A549 (cell line): ENCODE data around the gene FAM131A. TPM values are rescaled to one million over a fixed set of nuclear protein-coding genes. Genes with fewer than 3 reads are reported as not detected.

ENCODE experiments used
- ATAC-seq, 2 experiments: fragments of 200-7000 bp in 1 of 2; fragments of >200 bp in 1 of 2; cut with Nextera tagmentation in 1 of 2; cut with Tn5 transposase in 1 of 2; 3 replicates each; pipeline versions ENCODE4 v1.8.0 to v1.9.1; 2018 to 2020; ENCODE audit warnings: mild to moderate bottlenecking in 1 of 2, moderate library complexity in 1 of 2
- CTCF ChIA-PET: fragments of 300-600 bp; sonication (Branson Sonifier 250); formaldehyde crosslinking; extraction: SDS; loops from one replicate; lab custom pipeline; 2021; ENCODE audit warnings: antibody characterized with exemption, inconsistent platforms; lab: Yijun Ruan, JAX
- POLR2A ChIA-PET: fragments of 350-600 bp; formaldehyde crosslinking; extraction: SDS; loops from one replicate; lab custom pipeline; 2021; ENCODE audit warnings: antibody characterized with exemption, inconsistent platforms; lab: Yijun Ruan, JAX
- DNase-seq, 2 experiments: peaks; one replicate each; pipeline versions ENCODE4 v3.0.0 to v3.0.0-alpha.2; 2011 to 2016; ENCODE audit warnings: low read depth in 1 of 2, low spot score in 1 of 2
- FAIRE-seq: peaks from 2 replicates; lab custom pipeline; 2011; peaks lifted over from hg19 to GRCh38; lab: Jason Lieb, UNC
- H3K27ac ChIP-seq, 2 experiments: fragments of >200 bp; sonication (Bioruptor Twin); formaldehyde crosslinking; 3 replicates each; pipeline ENCODE4 v1.5.1; 2016 to 2017
- H3K4me1 ChIP-seq: fragments of >200 bp; sonication (Bioruptor Twin); formaldehyde crosslinking; 3 replicates; pipeline ENCODE4 v1.6.1; 2016
- H3K4me2 ChIP-seq: fragments of >200 bp; sonication (Bioruptor Twin); formaldehyde crosslinking; 3 replicates; pipeline ENCODE4 v1.6.1; 2016
- H3K4me3 ChIP-seq: fragments of >200 bp; sonication (Bioruptor Twin); formaldehyde crosslinking; 3 replicates; pipeline ENCODE4 v1.5.1; 2016
- H3K9me3 ChIP-seq: fragments of >200 bp; sonication (Bioruptor Twin); formaldehyde crosslinking; 3 replicates; pipeline ENCODE4 v1.6.1; 2016
- BCL3 ChIP-seq: fragments of >200 bp; sonication (Bioruptor Twin); formaldehyde crosslinking; IDR thresholded peaks from 3 replicates; pipeline ENCODE4 v1.6.1; 2016
- CTCF ChIP-seq: fragments of >200 bp; sonication (Bioruptor Twin); formaldehyde crosslinking; IDR thresholded peaks from 3 replicates; pipeline ENCODE4 v1.5.1; 2016
- E2F6 ChIP-seq: IDR thresholded peaks from 2 replicates; pipeline ENCODE4 v1.6.1; 2012; ENCODE audit warnings: low read depth, borderline replicate concordance
- FOXS1 ChIP-seq: fragments of 250-450 bp; sonication (Bioruptor Pico); IDR thresholded peaks from 2 replicates; pipeline ENCODE4 v1.5.0; 2020; ENCODE audit warnings: mild to moderate bottlenecking, moderate library complexity
- GATA3 ChIP-seq: IDR thresholded peaks from 2 replicates; pipeline ENCODE4 v1.6.1; 2012; ENCODE audit warnings: borderline replicate concordance
- JUN ChIP-seq, 2 experiments: fragments of >200 bp; sonication (Bioruptor Twin); formaldehyde crosslinking; IDR thresholded peaks; 2 replicates in 1 of 2; 3 replicates in 1 of 2; pipeline ENCODE4 v1.6.1; 2016 to 2017
- KDM1A ChIP-seq: fragments of 200-600 bp; sonication (generic); IDR thresholded peaks from 2 replicates; pipeline ENCODE4 v1.6.1; 2016; ENCODE audit warnings: low read depth, mild to moderate bottlenecking
- MAX ChIP-seq: IDR thresholded peaks from 2 replicates; pipeline ENCODE4 v1.6.1; 2012
- MAZ ChIP-seq: fragments of 150-350 bp; IDR thresholded peaks from 2 replicates; pipeline ENCODE4 v1.6.1; 2014; ENCODE audit warnings: antibody characterized with exemption, low read depth, low read length, borderline replicate concordance
- MYC ChIP-seq: IDR thresholded peaks from 2 replicates; pipeline ENCODE4 v1.6.1; 2012; ENCODE audit warnings: mild to moderate bottlenecking, inconsistent platforms, low read length, improper control_type of control experiment, borderline replicate concordance
- NR3C1 ChIP-seq: fragments of >200 bp; sonication (Bioruptor Twin); formaldehyde crosslinking; IDR thresholded peaks from 3 replicates; pipeline ENCODE4 v1.6.1; 2017
- PBX3 ChIP-seq: IDR thresholded peaks from 2 replicates; pipeline ENCODE4 v1.6.1; 2012
- POLR2A ChIP-seq: IDR thresholded peaks from 2 replicates; pipeline ENCODE4 v1.6.1; 2012; ENCODE audit warnings: mild to moderate bottlenecking, low read length
- SREBF2 ChIP-seq: fragments of 450-650 bp; IDR thresholded peaks from 2 replicates; pipeline ENCODE4 v1.6.1; 2014; ENCODE audit warnings: mild to moderate bottlenecking, moderate library complexity
- USF2 ChIP-seq: fragments of 450-650 bp; IDR thresholded peaks from 2 replicates; pipeline ENCODE4 v1.6.1; 2014; ENCODE audit warnings: antibody characterized with exemption
- ZC3H11A ChIP-seq: fragments of 450-650 bp; IDR thresholded peaks from 2 replicates; pipeline ENCODE4 v1.6.1; 2014; ENCODE audit warnings: antibody characterized with exemption, mild to moderate bottlenecking
- ZSCAN20 ChIP-seq: fragments of 250-450 bp; sonication (Bioruptor Pico); IDR thresholded peaks from 2 replicates; pipeline ENCODE4 v1.8.0; 2022; ENCODE audit warnings: mild to moderate bottlenecking, moderate library complexity
- WGBS: methylation state at CpG from one replicate; pipeline ENCODE4 v1.1.6; 2017; ENCODE audit errors: missing lambda C conversion rate; 5-methylcytosine and 5-hydroxymethylcytosine counted together
- polyA plus RNA-seq, 4 experiments: library from polyadenylated mRNA; depleted of rRNA in 3 of 4; stranded (reverse); fragments of >200 nt; fragmentation: RNase III in 1 of 4; extraction: RNeasy Plus Mini Kit Qiagen cat#74134 plus additional on column Dnase treatment in 1 of 4; gene quantifications; 2 replicates in 3 of 4; 3 replicates in 1 of 4; pipeline ENCODE4 v1.2.3, GENCODE V29; 2011 to 2017

FAM131A gene
- polyA plus RNA-seq, 2 of the 4 experiments (the other 2 are of a cell fraction): 5.2 to 6.1 TPM

- no peak overlapping the region for H3K4me3 ChIP-seq
- ATAC-seq: peak in 1 of 2 experiments; percentile 36; a peak in 2 of 6 replicates
- 90% methylated on average over 7 of the region's 7 CpGs for whole genome bisulfite sequencing
- CTCF ChIA-PET: no interaction called here
- no peak overlapping the region for H3K27ac ChIP-seq
- TF ChIP-seq PBX3 (no peak), ZSCAN20 (no peak), CTCF (no peak), SREBF2 (no peak), MAZ (no peak), POLR2A (no peak), FOXS1 (CRISPR knock-in tag) (no peak), KDM1A (no peak), E2F6 (no peak)
- TF ChIP-seq, all 56 proteins: peak for 0
- POLR2A ChIA-PET: no interaction called here
- H3K4me2 ChIP-seq: no peak overlapping the region
- no peak for DNase-seq
- FAIRE-seq: no peak
- H3K9me3 ChIP-seq: no peaks in the 10 kb centered on the region
- H3K4me1 ChIP-seq: no peaks in the 10 kb centered on the region
Observed at GRCh38 chr3:184308744-184309143, 28.7 kb upstream of the FAM131A start.

GRCh38 chr3:184311633-184312032, 25.8 kb upstream of the FAM131A start:
- POLR2A ChIA-PET: no interaction called here

GRCh38 chr3:184314363-184314699, 23.1 kb upstream of the FAM131A start, which contains the start of gene EIF4G1:
Gene EIF4G1 (plus strand): TSS chr3:184314606. CDS start chr3:184315797, 1,191 bp downstream.
- peak within 1 kb of the TSS; percentile 86 for H3K4me3 ChIP-seq
- under 1% methylated on average over 23 of the region's 40 CpGs for whole genome bisulfite sequencing
- FAIRE-seq (no peak), ATAC-seq (peak; percentile 79 to 85), DNase-seq (peak; percentile 69 to 93)
- POLR2A ChIA-PET: no interaction called here
- peaks cover 33% of the 10 kb centered on the region for H3K4me1 ChIP-seq
- TF ChIP-seq MAX (peak; percentile 78; the same call in 1 of the 2 replicates), JUN (IDR thresholded peaks at IDR 0.05) (peak; percentile 83 to 94; a peak in 3 of 5 replicates), ZC3H11A (no peak), USF2 (peak; percentile 98), ZSCAN20 (no peak), MYC (peak; percentile 84; the same call in 1 of the 2 replicates), BCL3 (0 out of 3 replicates have a peak, but pooled peaks have one; percentile 51), NR3C1 (no peak), GATA3 (no peak), POLR2A (peak; percentile 44)
- H3K4me2 ChIP-seq: peak within 1 kb of the TSS; percentile 94
- H3K27ac ChIP-seq: peak within 1 kb of the TSS; percentile 100
- H3K9me3 ChIP-seq: no peaks in the 10 kb centered on the region
- CTCF ChIA-PET: no interaction called here

More at GRCh38 chr3:184311633-184312032, 25.8 kb upstream of the FAM131A start:
- DNase-seq (no peak), ATAC-seq (no peak), FAIRE-seq (no peak)
- Histone ChIP-seq H3K4me3 (no peak overlapping the region), H3K9me3 (no peaks in the 10 kb centered on the region), H3K4me2 (no peak overlapping the region), H3K4me1 (peaks cover 6% of the 10 kb centered on the region; the same call in 2 of the 3 replicates), H3K27ac (no peak overlapping the region)
- CTCF ChIA-PET: interaction anchor here (2.0 kb wide), 1 partner anchor 11 kb away, joined by 5 read pairs; no protein-coding TSS in a partner anchor
- no peak for TF ChIP-seq MYC
